ENCODE measurements around the gene DOCK1.
"Not testable (repeated sequence)": the region's sequence is repeated elsewhere in the genome, so short reads cannot be mapped to it uniquely, and the experiment has no call there.

DOCK1 gene

GRCh38 chr10:126904818-126905701 lies at the start of gene DOCK1:
Gene DOCK1 (plus strand): TSS chr10:126905428. CDS start chr10:126905518, 90 bp downstream.
- no peak for DNase-seq

- no peak for DNase-seq
Measured at GRCh38 chr10:126857178-126857806, 47.9 kb upstream of the DOCK1 start.

- no peak for DNase-seq
Measured at GRCh38 chr10:126867567-126868365, 37.5 kb upstream of the DOCK1 start.

GRCh38 chr10:126868371-126868770 lies 36.9 kb upstream of the DOCK1 start:
- no peak for DNase-seq

- DNase-seq: no peak
Measured at GRCh38 chr10:126872135-126872534, 33.1 kb upstream of the DOCK1 start.

- peak; percentile 77 for DNase-seq
Measured at GRCh38 chr10:126872768-126873167, 32.5 kb upstream of the DOCK1 start.

GRCh38 chr10:126876456-126876855 lies 28.8 kb upstream of the DOCK1 start:
- DNase-seq: no peak

GRCh38 chr10:126877390-126877789 lies 27.8 kb upstream of the DOCK1 start:
- DNase-seq: no peak

GRCh38 chr10:126878594-126878993 lies 26.6 kb upstream of the DOCK1 start:
- DNase-seq: no peak

GRCh38 chr10:126880926-126881325 lies 24.3 kb upstream of the DOCK1 start:
- DNase-seq: no peak

- not testable (repeated sequence) for DNase-seq
Measured at GRCh38 chr10:126882055-126882454, 23.2 kb upstream of the DOCK1 start.

GRCh38 chr10:126888436-126888835 lies 16.8 kb upstream of the DOCK1 start:
- not testable (repeated sequence) for DNase-seq

- no peak for DNase-seq
Measured at GRCh38 chr10:126889421-126889820, 15.8 kb upstream of the DOCK1 start.

- not testable (repeated sequence) for DNase-seq
Measured at GRCh38 chr10:126890797-126891196, 14.4 kb upstream of the DOCK1 start.

GRCh38 chr10:126892226-126893175 lies 12.7 kb upstream of the DOCK1 start:
- no peak for DNase-seq

GRCh38 chr10:126893206-126893605 lies 12.0 kb upstream of the DOCK1 start:
- DNase-seq: no peak

GRCh38 chr10:126893841-126894240 lies 11.4 kb upstream of the DOCK1 start:
- no peak for DNase-seq

GRCh38 chr10:126895214-126895781 lies 9.9 kb upstream of the DOCK1 start:
- DNase-seq: no peak

GRCh38 chr10:126898460-126898859 lies 6.8 kb upstream of the DOCK1 start:
- DNase-seq: no peak

GRCh38 chr10:126899529-126899928 lies 5.7 kb upstream of the DOCK1 start:
- not testable (repeated sequence) for DNase-seq

- no peak for DNase-seq
Measured at GRCh38 chr10:126902157-126902556, 3.1 kb upstream of the DOCK1 start.
